Nasal cavity respiratory epithelium epithelial cell of viscerocranial mucosa (primary cell): Measurements from ENCODE around the gene CHRNE. TPM values are rescaled to one million over a fixed set of nuclear protein-coding genes. Genes with fewer than 3 reads are reported as not detected.

ENCODE experiments used
- total RNA-seq: library from RNA; depleted of rRNA; stranded (reverse); fragments of >200 nt; gene quantifications from 2 replicates; pipeline ENCODE4 v1.2.3, GENCODE V29; 2014

CHRNE gene
- total RNA-seq = 0.21 TPM in 1 of 2 replicates, not detected in the other

DNA sequence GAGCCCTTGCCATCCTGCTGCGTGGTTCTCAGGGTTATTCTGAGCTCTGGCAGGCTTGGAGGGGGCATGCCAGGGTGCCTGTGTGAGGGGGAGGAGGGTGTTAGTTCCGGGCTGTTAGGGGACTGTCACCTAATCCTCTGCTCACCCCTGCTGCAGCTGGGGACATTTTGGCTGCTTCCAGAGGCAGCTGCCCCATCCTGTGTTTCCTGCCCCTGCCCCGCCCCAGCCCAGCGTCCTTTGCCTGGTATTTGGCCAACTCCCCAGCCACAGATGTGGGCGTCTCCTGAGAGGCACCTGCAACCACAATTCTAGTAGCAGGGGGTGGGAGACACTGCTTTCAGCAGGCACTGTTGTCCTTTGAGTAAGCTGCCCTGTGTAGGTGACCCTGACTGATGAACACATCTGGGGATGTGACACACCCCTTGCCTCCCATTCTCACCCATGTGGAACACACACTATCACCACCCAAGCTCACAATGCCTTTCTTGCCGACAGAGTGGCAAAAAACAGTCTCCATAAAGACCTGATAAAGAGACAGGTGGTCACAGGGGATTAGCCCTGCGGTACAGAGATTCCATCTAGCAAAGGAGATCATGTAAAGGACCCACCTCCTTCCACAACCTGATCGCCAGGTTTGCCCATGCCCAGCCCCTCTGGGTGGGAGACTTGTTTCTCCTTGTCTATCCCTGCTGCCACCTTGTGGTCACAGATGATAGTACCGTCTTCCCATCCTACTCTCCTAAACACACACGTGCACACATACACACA, at the start of gene CHRNE:
Gene CHRNE, minus strand, starts transcription at position 48 of the 768 bp plus-strand sequence. Its CDS starts 35 bp downstream, at position 13.

DNA sequence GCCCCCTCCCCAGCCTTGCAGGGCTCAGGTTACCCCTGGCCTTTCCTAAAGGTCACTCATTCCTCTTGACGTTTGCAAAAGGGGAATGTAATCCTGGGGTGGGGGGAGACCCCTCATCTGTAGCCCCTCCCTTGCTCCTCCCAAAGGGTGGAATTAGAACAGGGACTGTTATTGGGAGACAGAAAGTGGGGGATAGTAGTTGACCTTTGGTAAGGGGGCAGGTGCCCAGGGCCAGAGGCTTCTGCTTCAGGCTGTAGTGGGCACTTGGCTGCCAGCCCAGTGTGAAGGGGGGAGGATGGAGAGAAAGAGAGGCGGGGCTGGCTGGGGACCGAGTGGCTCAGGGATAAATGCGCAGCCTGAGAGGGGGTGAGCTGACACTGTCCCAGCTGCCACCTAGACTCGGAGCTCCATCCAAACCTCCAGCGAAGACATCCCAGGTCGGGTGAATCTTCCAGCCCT, 47.9 kb upstream of the CHRNE start, which contains the start of gene ENO3:
Gene ENO3, plus strand, starts transcription at position 374 of the 459 bp plus-strand sequence. CDS start 711 bp downstream, outside the sequence.

DNA sequence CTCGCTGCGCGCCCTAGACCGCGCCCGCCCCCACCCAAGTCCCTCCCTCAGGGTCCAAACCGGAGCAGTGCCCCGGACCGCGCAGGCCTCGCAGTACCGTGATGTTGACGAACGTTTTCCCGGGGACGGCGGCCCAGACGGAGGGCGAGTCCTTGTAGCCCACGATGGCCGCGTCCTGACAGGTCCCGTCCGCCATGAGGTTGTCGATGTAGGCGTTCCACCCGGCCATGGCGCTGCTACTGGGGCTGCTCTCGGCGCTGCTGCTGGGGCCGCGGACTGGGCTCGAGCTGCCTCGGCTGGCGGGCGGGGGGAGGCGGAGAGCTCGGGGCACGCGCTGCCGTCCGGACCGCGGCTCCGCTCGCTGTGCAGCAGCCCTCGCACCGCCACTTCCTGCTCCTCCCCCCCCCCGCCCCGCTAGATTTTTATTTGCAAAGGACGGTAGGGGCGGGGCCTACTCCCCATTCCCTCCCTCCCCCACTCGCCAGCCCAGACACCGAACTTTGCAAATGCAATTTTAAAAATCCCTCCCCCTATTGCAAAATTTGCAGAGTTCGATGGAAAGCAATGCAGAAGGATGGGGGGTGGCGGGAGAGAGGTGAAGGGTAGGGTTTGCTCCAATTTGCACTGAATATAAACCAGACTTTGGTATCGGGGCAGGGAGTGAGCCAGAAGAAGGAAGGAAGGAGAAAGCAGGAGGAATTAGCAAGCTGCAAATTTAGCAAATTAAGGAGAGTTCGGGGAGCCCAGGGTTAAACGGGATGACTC, 45.5 kb upstream of the CHRNE start, which contains the start of gene PFN1:
Gene PFN1, minus strand, starts transcription at position 365 of the 765 bp plus-strand sequence. Its CDS starts 136 bp downstream, at position 229.

DNA sequence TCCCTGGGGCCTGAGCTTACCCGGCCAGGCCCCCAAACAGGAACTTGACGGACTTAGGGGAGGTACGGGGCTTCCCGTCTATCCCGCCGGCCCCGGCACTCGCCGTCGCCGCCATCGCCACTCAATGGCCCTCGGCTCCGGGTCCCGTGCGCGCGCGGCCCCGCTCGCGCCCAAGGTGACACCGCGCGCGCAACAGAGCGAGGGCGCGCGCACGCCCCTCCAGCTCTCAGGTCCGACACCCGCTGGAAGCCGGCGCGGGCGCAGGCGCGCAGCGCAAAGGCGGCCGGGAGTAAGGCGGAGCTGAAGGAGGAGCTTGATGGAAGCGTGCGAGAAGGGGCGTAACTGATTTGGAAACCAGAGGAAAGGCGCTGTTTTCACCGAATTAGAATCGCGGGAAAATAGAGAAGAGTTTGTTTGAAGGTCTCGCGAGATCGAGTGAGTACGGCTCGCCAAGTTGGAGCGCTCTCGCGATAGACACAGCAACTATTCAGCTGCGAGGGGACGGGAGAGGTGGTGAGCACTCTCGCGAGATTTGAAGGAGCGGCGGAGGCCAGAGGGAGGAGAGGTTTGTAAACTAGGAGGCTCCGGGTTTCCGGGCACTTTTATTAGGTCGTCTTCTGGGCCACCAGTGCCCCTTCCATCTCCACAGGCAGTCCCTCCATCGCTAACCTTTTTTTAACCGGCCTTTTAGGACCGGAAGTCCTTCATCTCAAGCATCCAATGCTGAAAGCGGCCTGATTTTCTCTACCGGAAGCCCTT, 37.1 kb upstream of the CHRNE start, which contains the start of the genes RNF167 and SLC25A11:
Gene RNF167, plus strand, starts transcription at position 473 of the 759 bp plus-strand sequence. CDS start 642 bp downstream, outside the sequence.
Gene SLC25A11, minus strand, starts transcription at position 251 of the 759 bp plus-strand sequence. Its CDS starts 136 bp downstream, at position 115.

DNA sequence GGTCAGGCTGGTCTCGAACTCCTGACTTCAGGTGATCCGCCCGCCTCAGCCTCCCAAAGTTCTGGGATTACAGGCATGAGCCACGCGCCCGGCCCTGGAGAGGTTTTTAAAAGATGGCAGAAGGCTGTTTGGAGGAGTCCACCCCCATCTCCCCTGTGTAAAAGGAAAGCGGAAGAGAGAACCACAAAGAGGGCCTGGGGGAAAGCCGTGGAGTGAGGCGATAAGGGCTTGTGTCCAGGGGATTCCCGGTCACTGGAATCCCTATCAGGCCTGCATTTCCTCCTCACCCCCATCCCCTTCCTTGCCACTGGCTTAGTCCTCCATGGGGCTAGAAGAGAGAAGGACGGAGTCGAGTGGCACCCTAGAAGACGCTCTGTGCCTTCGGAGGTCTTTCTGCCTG, 29.1 kb upstream of the CHRNE start, which contains the start of gene GP1BA:
Gene GP1BA, plus strand, starts transcription at position 315 of the 400 bp plus-strand sequence. CDS start 328 bp downstream, outside the sequence.

DNA sequence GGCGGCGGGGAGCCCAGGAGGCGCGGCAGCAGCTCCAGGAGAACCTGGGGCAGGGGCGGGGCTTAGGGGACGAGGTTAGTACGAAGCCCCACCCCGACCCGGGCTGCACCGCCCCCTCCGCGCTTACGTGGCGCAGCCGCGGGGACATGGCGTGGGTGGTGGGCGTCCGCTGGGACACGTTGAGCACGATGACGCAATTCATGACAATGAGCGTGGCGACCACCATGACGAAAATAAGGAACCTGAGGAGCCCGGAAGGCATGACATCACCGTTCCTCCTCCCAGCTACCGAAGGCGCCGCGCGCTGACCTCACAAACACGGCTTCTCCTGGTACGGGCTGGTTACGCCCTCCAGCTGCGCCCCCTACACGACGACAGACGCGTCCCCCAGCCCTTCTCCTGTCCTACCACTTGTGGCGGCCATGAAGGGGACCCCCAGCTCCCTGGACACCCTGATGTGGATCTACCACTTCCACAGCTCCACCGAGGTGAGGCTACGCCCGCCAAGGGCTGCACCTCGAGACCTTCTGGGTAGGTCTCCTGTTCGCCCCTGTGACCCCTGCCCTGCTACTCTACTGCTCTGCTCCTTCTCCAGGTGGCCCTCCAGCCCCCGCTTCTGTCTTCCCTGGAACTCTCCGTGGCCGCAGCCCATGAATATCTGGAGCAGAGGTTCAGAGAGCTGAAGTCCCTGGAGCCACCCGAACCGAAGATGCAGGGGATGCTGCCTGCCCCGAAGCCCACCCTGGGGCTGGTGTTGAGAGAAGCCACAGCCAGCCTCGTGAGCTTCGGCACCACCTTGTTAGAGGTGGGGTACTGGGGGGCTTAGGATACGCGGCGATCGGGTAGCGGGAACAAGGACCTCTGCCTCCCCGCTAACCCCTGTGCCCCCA, 3.3 kb downstream of the CHRNE start, which contains the start of gene C17orf107:
Gene C17orf107, plus strand, starts transcription at position 196 of the 890 bp plus-strand sequence. Its CDS starts 227 bp downstream, at position 423.

Other genes with a start within 250 kb of the CHRNE start
- 22.6 and 41.9 TPM in 2 replicates for gene PELP1, start 199.0 kb downstream of the CHRNE start, total RNA-seq
- 5.8 and 5.9 TPM in 2 replicates for gene ARRB2, start 192.5 kb downstream of the CHRNE start, total RNA-seq
- gene MED11, start 171.7 kb downstream of the CHRNE start, total RNA-seq = 8.0 and 10.3 TPM in 2 replicates
- gene ZMYND15, start 163.3 kb downstream of the CHRNE start, total RNA-seq = 0.34 and 1.2 TPM in 2 replicates
- 23.2 and 37.5 TPM in 2 replicates for gene CXCL16, start 163.2 kb downstream of the CHRNE start, total RNA-seq
- gene TM4SF5, start 131.2 kb downstream of the CHRNE start, total RNA-seq = not detected in 2 replicates
- 0.68 and 1.00 TPM in 2 replicates for gene VMO1, start 116.7 kb downstream of the CHRNE start, total RNA-seq
- not detected in 2 replicates for gene GLTPD2, start 114.1 kb downstream of the CHRNE start, total RNA-seq
- gene PSMB6, start 106.9 kb downstream of the CHRNE start, total RNA-seq = 83.6 and 122 TPM in 2 replicates
- gene PLD2, start 95.9 kb downstream of the CHRNE start, total RNA-seq = 29.0 and 38.2 TPM in 2 replicates
- 76.9 and 223 TPM in 2 replicates for gene MINK1, start 69.8 kb downstream of the CHRNE start, total RNA-seq
- gene C17orf107, start 3.6 kb downstream of the CHRNE start, total RNA-seq = 3.1 and 4.4 TPM in 2 replicates
- not detected in 2 replicates for gene GP1BA, start 29.2 kb upstream of the CHRNE start, total RNA-seq
- 49.2 and 54.0 TPM in 2 replicates for gene SLC25A11, start 36.9 kb upstream of the CHRNE start, total RNA-seq
- 23.9 and 35.8 TPM in 2 replicates for gene RNF167, start 37.2 kb upstream of the CHRNE start, total RNA-seq
- 416 and 612 TPM in 2 replicates for gene PFN1, start 45.4 kb upstream of the CHRNE start, total RNA-seq
- gene ENO3, start 48.0 kb upstream of the CHRNE start, total RNA-seq = 1.4 and 1.9 TPM in 2 replicates
- 42.6 and 48.9 TPM in 2 replicates for gene SPAG7, start 64.7 kb upstream of the CHRNE start, total RNA-seq
- gene CAMTA2, start 84.6 kb upstream of the CHRNE start, total RNA-seq = 7.9 and 15.8 TPM in 2 replicates
- gene INCA1, start 94.4 kb upstream of the CHRNE start, total RNA-seq = under 0.01 and 0.21 TPM in 2 replicates
- gene KIF1C, start 94.9 kb upstream of the CHRNE start, total RNA-seq = 102 and 188 TPM in 2 replicates
- 0.50 and 0.68 TPM in 2 replicates for gene SLC52A1, start 132.3 kb upstream of the CHRNE start, total RNA-seq
- gene ZFP3, start 175.4 kb upstream of the CHRNE start, total RNA-seq = 1.0 and 1.6 TPM in 2 replicates
- 7.5 and 13.3 TPM in 2 replicates for gene ZNF232, start 208.8 kb upstream of the CHRNE start, total RNA-seq
- gene USP6, start 212.9 kb upstream of the CHRNE start, total RNA-seq = not detected in 2 replicates